HG03095 (cell line): ENCODE results near the gene NNAT.

ENCODE experiments used
- ATAC-seq: cut with Tn5 transposase; IDR thresholded peaks from one replicate; pipeline ENCODE4 v1.9.1; 2021; ENCODE audit warnings: moderate library complexity; ENCODE audit not compliant: unreplicated experiment

NNAT gene

DNA sequence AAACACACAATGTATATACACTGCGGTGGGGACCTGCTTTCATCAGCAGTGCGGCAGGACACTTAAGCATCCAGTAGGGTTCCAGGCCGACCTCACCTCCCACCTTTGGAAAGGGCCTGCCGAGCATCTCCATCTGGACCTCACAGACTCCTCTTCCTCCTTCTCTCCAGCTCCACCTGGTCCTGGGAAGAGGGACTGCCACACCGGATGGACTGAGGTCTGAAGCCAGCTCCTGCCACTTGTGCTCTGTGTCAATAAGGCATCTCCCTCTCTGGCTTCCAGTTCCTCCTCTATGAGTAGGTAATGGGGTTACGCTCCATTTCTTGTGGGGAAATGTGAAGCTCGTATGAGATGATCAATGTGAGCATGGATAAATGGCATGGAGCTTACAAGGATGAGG is 19.1 kb upstream of the NNAT start:
- ATAC-seq: no peak

- ATAC-seq: no peak
Observed at GRCh38 chr20:37502654-37503053, 18.4 kb upstream of the NNAT start.

GRCh38 chr20:37503256-37503927 is 17.7 kb upstream of the NNAT start:
- no peak for ATAC-seq

GRCh38 chr20:37504404-37505096 is 16.5 kb upstream of the NNAT start:
- no peak for ATAC-seq

GRCh38 chr20:37505263-37506151 is 15.5 kb upstream of the NNAT start:
- ATAC-seq: no peak

DNA sequence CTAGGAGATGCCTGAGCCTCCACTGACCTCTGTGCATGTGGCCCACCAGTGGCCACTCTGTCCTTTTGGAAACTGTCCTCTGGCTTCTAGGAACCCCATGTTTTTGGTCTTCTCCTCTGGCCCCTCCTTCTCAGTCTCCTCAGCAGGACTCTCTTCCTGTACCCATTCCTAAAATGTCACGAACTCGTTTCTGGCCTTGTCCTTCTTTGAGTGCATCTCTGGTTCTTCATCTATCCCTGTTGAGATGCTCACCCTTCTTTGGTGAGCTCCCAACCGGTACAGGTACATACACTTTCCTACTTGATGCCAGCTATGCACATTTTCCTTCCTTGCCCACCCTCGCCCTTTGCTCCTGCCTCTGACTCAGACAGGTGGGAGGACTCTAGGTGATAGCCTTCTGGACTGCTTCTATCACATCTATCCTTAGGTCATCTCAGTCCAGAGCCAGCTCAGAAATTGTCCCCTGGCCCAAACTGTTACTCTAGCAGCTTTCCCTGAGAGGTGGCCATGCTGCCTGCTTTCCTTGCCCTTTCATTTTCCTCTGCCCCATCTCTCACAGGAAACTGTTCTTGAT is 14.8 kb upstream of the NNAT start:
- no peak for ATAC-seq

GRCh38 chr20:37510226-37510625 is 10.8 kb upstream of the NNAT start:
- ATAC-seq: no peak

GRCh38 chr20:37511610-37512275 is 9.3 kb upstream of the NNAT start:
- ATAC-seq: no peak

- no peak for ATAC-seq
Observed at GRCh38 chr20:37513779-37514359, 7.2 kb upstream of the NNAT start.

- no peak for ATAC-seq
Observed at GRCh38 chr20:37515876-37516275, 5.2 kb upstream of the NNAT start.

GRCh38 chr20:37516811-37517750 is 4.0 kb upstream of the NNAT start:
- ATAC-seq: no peak

- ATAC-seq: no peak
Observed at GRCh38 chr20:37518059-37518458, 3.0 kb upstream of the NNAT start.

- no peak for ATAC-seq
Observed at GRCh38 chr20:37518606-37519507, 2.2 kb upstream of the NNAT start.

DNA sequence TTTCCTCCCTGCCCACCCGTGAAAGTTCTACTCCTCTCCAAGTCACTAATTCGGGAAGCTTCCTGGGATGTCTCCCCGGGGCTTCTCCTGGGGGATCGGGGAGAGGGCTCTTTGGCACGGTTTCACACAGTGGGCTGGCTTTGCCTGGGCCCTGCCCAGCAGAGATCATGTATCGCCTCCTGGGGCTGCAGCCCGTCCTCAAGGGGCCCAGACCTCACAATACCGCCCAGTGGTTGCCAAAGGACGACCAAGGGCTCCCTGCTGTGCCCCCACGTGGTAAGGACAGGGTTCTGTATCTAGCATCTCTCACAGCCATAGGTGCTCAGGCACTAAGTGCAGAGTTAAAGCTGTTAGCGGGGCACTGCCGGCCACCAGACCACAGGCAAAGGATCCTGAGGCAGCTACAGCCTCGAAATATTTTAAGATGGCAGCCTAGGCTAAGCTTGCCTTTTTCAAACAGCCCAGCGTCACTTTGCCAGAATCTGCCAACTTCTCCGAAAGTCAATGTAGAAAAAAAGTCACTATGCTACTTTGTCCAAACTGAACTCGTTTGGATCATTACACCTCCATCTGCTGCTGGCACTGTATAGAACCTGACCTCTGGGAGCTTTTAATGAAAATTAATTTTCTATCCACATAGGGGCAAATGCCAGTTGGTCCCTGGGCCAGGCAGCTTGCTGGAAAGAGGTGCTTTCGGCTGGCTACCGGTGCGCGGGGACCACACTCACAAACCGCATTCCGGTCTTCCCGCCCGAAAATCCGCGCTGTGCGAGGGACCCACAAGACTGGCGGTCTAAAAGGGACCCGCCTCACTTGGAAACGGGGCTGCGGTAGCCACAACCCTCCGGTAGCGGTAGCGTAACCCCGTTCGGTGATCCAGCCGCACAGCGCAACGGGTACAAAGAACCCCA is 1.3 kb upstream of the NNAT start:
- no peak for ATAC-seq

DNA sequence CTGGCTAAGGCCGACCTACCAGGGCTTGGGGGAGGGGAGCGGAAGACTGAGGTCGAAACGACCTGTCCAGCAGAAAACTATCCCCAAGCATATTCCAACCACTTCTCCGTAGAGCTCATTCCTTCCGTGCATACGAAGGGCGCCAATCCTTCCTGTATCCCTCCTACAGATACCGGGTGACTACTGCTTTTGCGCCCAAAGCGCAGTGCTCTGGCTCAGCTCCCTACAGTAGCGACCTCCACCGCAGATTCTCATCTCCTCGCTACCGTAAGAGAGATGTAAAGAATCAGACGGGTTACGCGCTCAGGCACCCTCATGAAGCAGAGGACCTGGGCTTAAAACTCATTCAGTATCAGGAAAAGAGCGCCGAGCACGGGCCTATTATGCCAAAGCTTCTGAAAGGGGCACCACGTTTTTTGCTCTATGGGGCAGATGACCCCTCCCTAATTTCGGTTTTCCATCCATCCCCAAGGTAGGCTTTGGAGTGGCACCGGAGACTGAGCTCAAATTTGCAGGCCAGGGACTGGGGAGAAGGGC is 563 bp upstream of the NNAT start:
- ATAC-seq: no peak

GRCh38 chr20:37522260-37523011 is 1.4 kb downstream of the NNAT start:
- ATAC-seq: no peak
